CD4-positive, alpha-beta memory T cell (primary cell): Measurements from ENCODE around the gene GTSF1L. TPM values are rescaled to one million over a fixed set of nuclear protein-coding genes. Genes with fewer than 3 reads are reported as not detected.

ENCODE experiments used
- CTCF ChIA-PET: fragments of 350-600 bp; sonication (Branson Sonifier 250); formaldehyde crosslinking; loops from one replicate; lab custom pipeline; 2021; ENCODE audit warnings: inconsistent platforms; ENCODE audit not compliant: partially characterized antibody; lab: Charles Lee
- POLR2A ChIA-PET: fragments of 350-600 bp; sonication (Branson Sonifier 250); formaldehyde crosslinking; loops from one replicate; lab custom pipeline; 2021; ENCODE audit not compliant: partially characterized antibody; lab: Charles Lee
- DNase-seq, 5 donors: peaks; one replicate each; pipeline versions ENCODE4 v3.0.0 to v3.0.0-alpha.2; 2020 to 2022; ENCODE audit warnings: mixed read lengths in 1 of 5
- H3K27ac ChIP-seq: one replicate; pipeline ENCODE4 v1.7.0; 2013; ENCODE audit warnings: low read depth, low read length
- H3K27me3 ChIP-seq: 2 replicates; pipeline ENCODE4 v1.7.0; 2013; ENCODE audit warnings: mild to moderate bottlenecking, low read length, moderate library complexity; ENCODE audit not compliant: insufficient read depth
- H3K36me3 ChIP-seq: 2 replicates; pipeline ENCODE4 v1.7.0; 2013; ENCODE audit warnings: mild to moderate bottlenecking, low read length, moderate library complexity; ENCODE audit not compliant: insufficient read depth
- H3K4me1 ChIP-seq: 2 replicates; pipeline ENCODE4 v1.7.0; 2013; ENCODE audit warnings: mild to moderate bottlenecking, low read length, moderate library complexity; ENCODE audit not compliant: insufficient read depth
- H3K4me3 ChIP-seq, 2 donors: one replicate each; pipeline ENCODE4 v1.7.0; 2013; ENCODE audit warnings: low read length in 2 of 2, mild to moderate bottlenecking in 1 of 2
- H3K9me3 ChIP-seq, 2 donors: one replicate each; pipeline ENCODE4 v1.7.0; 2013; ENCODE audit warnings: low read length in 2 of 2, control low read depth in 1 of 2; ENCODE audit not compliant: control insufficient read depth in 1 of 2
- H3K27ac Mint-ChIP-seq, 7 donors: one replicate each; pipeline ENCODE4 v1.8.0; 2020 to 2021; ENCODE audit warnings: mixed read lengths in 7 of 7, mild to moderate bottlenecking in 6 of 7, inconsistent platforms in 3 of 7, moderate library complexity in 3 of 7
- H3K27me3 Mint-ChIP-seq, 2 donors: one replicate each; pipeline ENCODE4 v1.8.0; 2020 to 2021; ENCODE audit warnings: mixed read lengths in 2 of 2
- H3K36me3 Mint-ChIP-seq, 2 donors: one replicate each; pipeline ENCODE4 v1.8.0; 2020 to 2021; ENCODE audit warnings: mixed read lengths in 2 of 2, inconsistent platforms in 1 of 2, mild to moderate bottlenecking in 1 of 2
- H3K4me1 Mint-ChIP-seq, 4 donors: one replicate each; pipeline ENCODE4 v1.8.0; 2020 to 2021; ENCODE audit warnings: mixed read lengths in 4 of 4, mild to moderate bottlenecking in 1 of 4
- H3K4me3 Mint-ChIP-seq, 8 donors: one replicate each; pipeline ENCODE4 v1.8.0; 2020 to 2021; ENCODE audit warnings: mixed read lengths in 8 of 8, mild to moderate bottlenecking in 7 of 8, moderate library complexity in 6 of 8, inconsistent platforms in 3 of 8
- H3K9me3 Mint-ChIP-seq, 8 donors: one replicate each; pipeline ENCODE4 v1.8.0; 2020 to 2021; ENCODE audit warnings: mixed read lengths in 8 of 8, mild to moderate bottlenecking in 5 of 8, inconsistent platforms in 3 of 8, moderate library complexity in 1 of 8
- intact Hi-C: fragments of 100-400 bp; cut with micrococcal nuclease; formaldehyde crosslinking; loops from one replicate; pipeline ENCODE4 v1.15.1; 2023
- polyA plus RNA-seq, 2 donors: library from polyadenylated mRNA; unstranded; fragments of 300-500 nt; fragmentation: Illumina TruSeq; gene quantifications; one replicate each; pipeline ENCODE4 v1.2.3, GENCODE V29; 2021
- total RNA-seq, 2 experiments: library from RNA; stranded (reverse); gene quantifications; one replicate each; pipeline ENCODE4 v1.2.3, GENCODE V29; 2021

Gene GTSF1L
- total and polyA plus RNA-seq, 4 experiments from 2014 or later = not detected

DNA sequence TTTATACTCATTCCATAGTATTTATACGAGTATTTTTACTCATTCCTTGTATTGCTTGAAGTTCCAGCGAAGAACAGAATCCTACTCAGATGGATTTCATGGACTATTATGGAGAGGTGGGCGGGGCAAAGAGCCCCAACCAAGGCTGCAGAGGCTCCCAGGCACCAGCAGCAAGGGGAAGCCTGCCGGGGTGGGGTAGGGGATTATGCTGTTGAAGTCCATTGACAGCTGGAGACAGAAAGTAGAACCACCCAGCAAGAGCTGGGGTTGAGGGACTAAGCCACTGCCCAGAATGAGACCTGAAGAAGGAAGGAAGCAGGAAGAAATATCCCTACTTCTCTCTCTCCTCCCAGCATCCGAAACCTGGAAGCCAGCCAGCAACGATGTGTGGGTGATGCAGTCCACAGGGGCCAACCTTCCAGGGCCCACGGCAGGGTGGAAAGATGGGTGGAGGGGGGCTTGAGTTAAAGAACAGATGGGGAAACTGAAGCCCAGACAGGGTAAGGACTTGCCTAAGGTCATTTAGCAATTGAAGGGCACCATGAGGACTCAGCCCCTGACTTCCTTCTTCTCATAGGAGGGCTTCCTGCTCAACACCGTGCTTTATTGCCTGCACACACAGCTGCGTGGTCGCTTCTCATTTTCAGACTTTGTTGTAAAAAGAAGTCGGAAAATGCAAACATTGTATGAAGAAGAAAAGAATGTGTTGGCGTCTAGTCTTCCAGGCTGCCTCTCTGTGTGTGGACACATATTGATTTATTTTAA, 18.3 kb upstream of the GTSF1L start:
- no peak overlapping the region for H3K4me3 ChIP-seq
- no peaks in the 10 kb centered on the region for H3K9me3 ChIP-seq
- CTCF ChIA-PET = interaction anchor here (1.0 kb wide), 1 partner anchor 335 kb away, joined by 3 read pairs; no protein-coding TSS in a partner anchor
- H3K36me3 ChIP-seq = no peaks in the 10 kb centered on the region
- Mint-ChIP-seq H3K36me3 (no peaks in the 10 kb centered on the region), H3K4me3 (no peak overlapping the region), H3K27me3 (peaks cover 4 to 9% of the 10 kb centered on the region in 2 donors), H3K9me3 (no peaks in the 10 kb centered on the region), H3K27ac (no peak overlapping the region), H3K4me1 (peaks cover 0 to 4% (median 2%) of the 10 kb centered on the region in 4 donors)
- no peaks in the 10 kb centered on the region for H3K27me3 ChIP-seq
- intact Hi-C loops = no loop called here
- no peak for DNase-seq
- H3K27ac ChIP-seq = no peak overlapping the region
- POLR2A ChIA-PET = no interaction called here
- H3K4me1 ChIP-seq = peaks cover 7% of the 10 kb centered on the region

GRCh38 chr20:43744151-43744611, 17.4 kb upstream of the GTSF1L start:
- H3K27ac ChIP-seq = no peak overlapping the region
- peaks cover 4 to 7% of the 10 kb centered on the region in 2 donors for H3K27me3 Mint-ChIP-seq
- H3K4me3 ChIP-seq = no peak overlapping the region
- H3K27me3 ChIP-seq = no peaks in the 10 kb centered on the region
- no peaks in the 10 kb centered on the region for H3K36me3 ChIP-seq
- DNase-seq = no peak
- ChIA-PET CTCF (no interaction called here), POLR2A (no interaction called here)
- no peaks in the 10 kb centered on the region for H3K9me3 Mint-ChIP-seq
- no peaks in the 10 kb centered on the region for H3K36me3 Mint-ChIP-seq
- intact Hi-C loops = no loop called here
- no peaks in the 10 kb centered on the region for H3K4me1 ChIP-seq
- no peaks in the 10 kb centered on the region for H3K4me1 Mint-ChIP-seq
- H3K27ac Mint-ChIP-seq = no peak overlapping the region
- no peak overlapping the region for H3K4me3 Mint-ChIP-seq
- H3K9me3 ChIP-seq = no peaks in the 10 kb centered on the region

DNA sequence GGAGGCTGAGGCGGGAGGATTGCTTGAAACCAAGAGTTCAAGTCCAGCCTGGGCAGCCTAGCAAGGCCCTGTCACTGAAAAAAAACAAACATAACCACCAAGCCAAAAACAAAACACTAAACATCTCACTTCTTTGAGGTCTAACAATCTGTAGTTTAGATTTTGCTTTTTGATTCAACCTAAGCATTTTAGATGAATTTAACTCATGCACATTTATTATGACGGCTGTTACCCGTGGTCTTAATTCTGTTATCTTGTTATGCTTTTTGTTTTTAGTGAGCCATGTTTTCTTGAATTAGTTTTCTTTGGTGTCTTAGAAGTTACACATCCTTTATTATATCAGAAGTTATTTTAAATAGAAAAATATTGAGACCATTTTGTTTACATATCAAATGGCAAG, 13.8 kb upstream of the GTSF1L start:
- Histone ChIP-seq H3K4me1 (no peaks in the 10 kb centered on the region), H3K27ac (no peak overlapping the region), H3K9me3 (no peaks in the 10 kb centered on the region), H3K4me3 (no peak overlapping the region), H3K27me3 (no peaks in the 10 kb centered on the region), H3K36me3 (no peaks in the 10 kb centered on the region)
- no peak overlapping the region for H3K4me3 Mint-ChIP-seq
- no peaks in the 10 kb centered on the region for H3K9me3 Mint-ChIP-seq
- POLR2A ChIA-PET = no interaction called here
- no peak overlapping the region for H3K27ac Mint-ChIP-seq
- no peaks in the 10 kb centered on the region for H3K36me3 Mint-ChIP-seq
- intact Hi-C loops = no loop called here
- no peaks in the 10 kb centered on the region for H3K4me1 Mint-ChIP-seq
- H3K27me3 Mint-ChIP-seq = peaks cover 0 to 1% of the 10 kb centered on the region in 2 donors
- DNase-seq = no peak
- CTCF ChIA-PET = interaction anchor here (1.3 kb wide), 1 partner anchor 9 kb away, joined by 3 read pairs; no protein-coding TSS in a partner anchor

DNA sequence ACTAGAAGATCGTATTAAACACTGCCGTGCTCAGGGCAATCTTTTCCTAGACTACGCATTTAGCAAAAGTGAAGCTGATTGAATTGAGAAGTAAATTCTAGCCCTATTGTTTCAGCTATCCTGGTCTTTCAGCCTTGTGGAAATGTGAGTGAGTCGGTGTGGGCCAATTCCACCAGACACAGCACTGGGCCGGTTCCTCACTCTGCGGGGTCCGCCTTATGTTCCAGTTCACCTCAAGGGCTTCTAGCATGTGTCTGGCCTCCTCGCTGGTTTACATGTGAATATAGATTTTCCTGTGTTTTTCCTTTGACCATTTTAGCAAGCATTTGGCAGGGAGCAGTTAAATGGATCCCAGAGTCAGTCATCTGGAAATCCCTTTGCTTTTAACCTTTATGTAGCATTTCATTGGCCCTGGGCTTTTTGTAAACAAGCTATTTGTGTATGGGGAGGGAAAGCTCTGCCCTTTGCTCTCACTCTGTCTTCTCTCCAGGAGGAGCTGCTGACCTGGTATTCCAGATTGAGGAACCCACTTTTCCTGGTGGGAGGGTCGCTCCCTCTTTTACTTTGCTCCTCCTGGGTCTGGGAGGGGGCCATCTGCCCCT, 12.4 kb upstream of the GTSF1L start:
- Histone ChIP-seq H3K36me3 (no peaks in the 10 kb centered on the region), H3K4me3 (no peak overlapping the region), H3K27ac (no peak overlapping the region), H3K27me3 (no peaks in the 10 kb centered on the region), H3K4me1 (no peaks in the 10 kb centered on the region), H3K9me3 (no peaks in the 10 kb centered on the region)
- intact Hi-C loops = no loop called here
- no peak overlapping the region for H3K4me3 Mint-ChIP-seq
- no peaks in the 10 kb centered on the region for H3K9me3 Mint-ChIP-seq
- no peak overlapping the region for H3K27ac Mint-ChIP-seq
- peaks cover 0 to 1% of the 10 kb centered on the region in 2 donors for H3K27me3 Mint-ChIP-seq
- ChIA-PET POLR2A (no interaction called here), CTCF (interaction anchor here (0.6 to 1.3 kb wide), 2 partner anchors 11 to 71 kb away, joined by 3 read pairs; no protein-coding TSS in a partner anchor)
- H3K4me1 Mint-ChIP-seq = peaks cover 0 to 2% (median 0%) of the 10 kb centered on the region in 4 donors
- H3K36me3 Mint-ChIP-seq = no peaks in the 10 kb centered on the region
- DNase-seq = no peak

GRCh38 chr20:43737925-43738324, 11.1 kb upstream of the GTSF1L start:
- H3K27me3 ChIP-seq = no peaks in the 10 kb centered on the region
- no peak overlapping the region for H3K27ac ChIP-seq
- H3K4me1 Mint-ChIP-seq = peaks cover 2 to 13% (median 5%) of the 10 kb centered on the region in 4 donors
- no peak overlapping the region for H3K4me3 ChIP-seq
- intact Hi-C loops = no loop called here
- no peaks in the 10 kb centered on the region for H3K9me3 ChIP-seq
- POLR2A ChIA-PET = no interaction called here
- H3K4me3 Mint-ChIP-seq = no peak overlapping the region
- H3K9me3 Mint-ChIP-seq = no peaks in the 10 kb centered on the region
- CTCF ChIA-PET = interaction anchor here (0.6 to 1.6 kb wide), 3 partner anchors 12 to 342 kb away, joined by 3 to 7 read pairs (median 5); no protein-coding TSS in a partner anchor
- no peak overlapping the region for H3K27ac Mint-ChIP-seq
- H3K4me1 ChIP-seq = no peaks in the 10 kb centered on the region
- H3K36me3 ChIP-seq = no peaks in the 10 kb centered on the region
- DNase-seq = no peak
- peaks cover 1% of the 10 kb centered on the region in 2 donors for H3K27me3 Mint-ChIP-seq
- no peaks in the 10 kb centered on the region for H3K36me3 Mint-ChIP-seq

DNA sequence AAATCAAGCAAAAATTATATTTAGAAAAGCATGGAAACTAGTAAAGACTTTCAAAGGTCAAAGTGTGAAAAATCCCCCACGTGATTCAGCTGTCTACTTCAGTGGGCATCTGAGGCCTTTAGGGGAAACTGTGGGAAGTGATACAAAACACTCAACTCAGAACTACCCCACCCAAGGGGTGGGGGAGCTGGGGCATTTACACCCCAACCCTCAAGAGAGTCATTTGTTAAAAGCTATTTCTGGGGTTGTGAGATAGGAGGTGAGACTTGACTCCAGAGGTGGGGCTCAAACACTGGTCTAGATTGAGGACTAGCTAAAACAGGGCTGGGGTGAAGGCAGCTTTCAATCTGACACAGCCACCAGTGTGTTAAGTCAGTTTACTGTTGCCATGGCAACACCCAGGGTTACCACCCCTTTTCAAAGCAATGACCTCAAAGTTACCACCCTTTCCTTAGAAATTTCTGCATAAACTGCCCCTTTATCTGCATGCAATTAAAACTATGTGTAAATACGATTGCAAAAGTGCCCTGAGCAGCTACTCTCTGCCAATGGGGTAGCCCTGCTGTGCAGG, 9.9 kb upstream of the GTSF1L start:
- CTCF ChIA-PET = interaction anchor here (1.2 to 2.3 kb wide), 3 partner anchors 13 to 343 kb away, joined by 5 to 12 read pairs (median 7); no protein-coding TSS in a partner anchor
- intact Hi-C loops = no loop called here
- H3K4me3 Mint-ChIP-seq = no peak overlapping the region

DNA sequence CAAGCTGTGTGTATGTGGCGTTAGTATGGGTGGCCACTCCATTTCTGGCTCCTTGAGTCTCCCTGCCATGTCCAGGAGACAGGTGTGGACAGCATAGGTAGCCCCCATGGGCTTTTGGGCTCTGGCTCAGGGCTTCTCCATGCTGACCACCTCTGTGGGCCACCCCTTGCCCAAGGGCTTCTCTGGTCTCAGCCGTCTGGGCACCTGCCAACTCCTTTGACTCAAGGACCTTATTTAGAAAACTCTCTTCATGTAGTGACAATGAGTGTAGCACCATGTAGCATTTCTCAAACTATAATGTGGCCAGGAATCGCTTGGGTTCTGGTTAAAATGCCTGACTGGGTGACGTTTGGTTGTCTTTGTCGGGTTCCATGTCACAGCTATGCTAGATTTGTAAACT, 5.1 kb upstream of the GTSF1L start:
- CTCF ChIA-PET = no interaction called here
- Histone ChIP-seq H3K27ac (no peak overlapping the region), H3K4me3 (no peak overlapping the region), H3K36me3 (no peaks in the 10 kb centered on the region), H3K27me3 (no peaks in the 10 kb centered on the region), H3K4me1 (peaks cover 12% of the 10 kb centered on the region), H3K9me3 (no peaks in the 10 kb centered on the region)
- Mint-ChIP-seq H3K4me3 (peak overlapping the region in 1 of 8 donors; percentile 30), H3K4me1 (peaks cover 12 to 33% (median 24%) of the 10 kb centered on the region in 4 donors), H3K27me3 (peaks cover 0 to 1% of the 10 kb centered on the region in 2 donors), H3K27ac (no peak overlapping the region), H3K9me3 (peaks cover 0 to 3% (median 0%) of the 10 kb centered on the region in 8 donors), H3K36me3 (no peaks in the 10 kb centered on the region)
- no peak for DNase-seq
- POLR2A ChIA-PET = no interaction called here
- intact Hi-C loops = no loop called here

More for the DNA sequence above, 9.9 kb upstream of the GTSF1L start:
- Mint-ChIP-seq H3K27me3 (peaks cover 1% of the 10 kb centered on the region in 2 donors), H3K4me1 (peaks cover 2 to 13% (median 8%) of the 10 kb centered on the region in 4 donors), H3K27ac (no peak overlapping the region), H3K36me3 (no peaks in the 10 kb centered on the region), H3K9me3 (no peaks in the 10 kb centered on the region)
- Histone ChIP-seq H3K27me3 (no peaks in the 10 kb centered on the region), H3K4me1 (no peaks in the 10 kb centered on the region), H3K27ac (no peak overlapping the region), H3K36me3 (no peaks in the 10 kb centered on the region), H3K9me3 (no peaks in the 10 kb centered on the region), H3K4me3 (no peak overlapping the region)
- no peak for DNase-seq
- POLR2A ChIA-PET = no interaction called here
